Bronchial epithelial cell (primary cell): ENCODE data around the gene COMMD8. TPM values are rescaled to one million over a fixed set of nuclear protein-coding genes. Genes with fewer than 3 reads are reported as not detected.

Experiments used
- DNase-seq: peaks from one replicate; pipeline ENCODE4 v3.0.0-alpha.2; 2010; ENCODE audit warnings: low read depth
- FAIRE-seq: peaks from 2 replicates; lab custom pipeline; 2011; peaks lifted over from hg19 to GRCh38; lab: Jason Lieb, UNC
- H3K27me3 ChIP-seq: 2 replicates; pipeline ENCODE4 v1.5.1; 2011; ENCODE audit warnings: low read length; ENCODE audit not compliant: control insufficient read depth, insufficient read depth
- H3K36me3 ChIP-seq: 2 replicates; pipeline ENCODE4 v1.5.1; 2011; ENCODE audit warnings: low read length; ENCODE audit not compliant: control insufficient read depth, insufficient read depth
- H3K4me3 ChIP-seq: 2 replicates; pipeline ENCODE4 v1.5.1; 2011; ENCODE audit warnings: mild to moderate bottlenecking, low read depth, low read length, control low read depth
- total RNA-seq: library from RNA; depleted of rRNA; stranded (reverse); fragments of >200 nt; gene quantifications from 2 replicates; pipeline ENCODE4 v1.2.1, GENCODE V29; 2014
- TF ChIP-seq, protein P1 (sequence below): IDR thresholded peaks from 2 replicates; pipeline ENCODE4 v1.5.1; 2011; ENCODE audit warnings: mild to moderate bottlenecking, moderate library complexity, low read length, control low read depth, inconsistent platforms; ENCODE audit not compliant: insufficient read depth, severe bottlenecking

COMMD8 gene
- total RNA-seq, result 29.2 and 33.4 TPM in 2 replicates

DNA sequence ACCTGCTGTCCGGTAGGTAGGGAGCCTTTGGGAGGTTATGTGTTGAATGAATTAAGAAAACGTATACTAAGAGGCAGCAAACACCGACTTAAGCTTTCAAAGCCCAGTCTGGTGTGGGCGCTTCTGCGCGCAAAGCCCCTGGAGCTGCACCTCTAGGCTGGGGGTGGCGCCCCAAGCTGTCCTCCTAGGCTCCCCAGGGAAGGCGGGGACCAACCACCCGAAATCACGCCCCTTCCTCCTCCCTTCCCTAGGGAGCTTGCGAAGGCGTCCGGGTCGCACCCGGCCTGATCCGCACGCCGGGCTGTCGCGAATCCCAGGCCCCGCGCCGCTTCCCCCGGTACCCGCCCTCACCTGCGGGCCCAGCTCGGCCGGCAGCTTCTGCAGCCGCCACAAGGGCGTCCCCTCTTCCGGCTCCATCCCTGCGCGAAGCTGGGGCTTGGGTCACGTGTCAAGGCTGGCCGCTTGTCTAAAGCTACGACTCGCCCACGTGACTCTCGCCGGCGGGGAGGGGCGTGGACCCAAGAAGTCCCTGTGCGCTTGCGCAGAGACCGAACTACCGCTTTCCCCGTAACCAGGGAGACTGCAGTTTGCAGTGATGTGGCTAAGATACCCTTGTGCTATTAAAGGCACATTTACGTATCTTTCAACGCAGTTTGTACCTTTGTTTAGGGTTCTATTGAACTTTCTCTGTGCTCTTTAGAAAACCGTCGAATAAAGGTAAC is at the start of gene COMMD8:
Gene COMMD8, minus strand, starts transcription at position 468 of the 722 bp plus-strand sequence. Its CDS starts 51 bp downstream, at position 417.
- FAIRE-seq (peak; percentile 60), DNase-seq (peak; percentile 88)
- H3K4me3 ChIP-seq, result peak within 1 kb of the TSS; percentile 81
- no peaks in the 10 kb centered on the region for H3K36me3 ChIP-seq
- TF ChIP-seq, protein P1, sequence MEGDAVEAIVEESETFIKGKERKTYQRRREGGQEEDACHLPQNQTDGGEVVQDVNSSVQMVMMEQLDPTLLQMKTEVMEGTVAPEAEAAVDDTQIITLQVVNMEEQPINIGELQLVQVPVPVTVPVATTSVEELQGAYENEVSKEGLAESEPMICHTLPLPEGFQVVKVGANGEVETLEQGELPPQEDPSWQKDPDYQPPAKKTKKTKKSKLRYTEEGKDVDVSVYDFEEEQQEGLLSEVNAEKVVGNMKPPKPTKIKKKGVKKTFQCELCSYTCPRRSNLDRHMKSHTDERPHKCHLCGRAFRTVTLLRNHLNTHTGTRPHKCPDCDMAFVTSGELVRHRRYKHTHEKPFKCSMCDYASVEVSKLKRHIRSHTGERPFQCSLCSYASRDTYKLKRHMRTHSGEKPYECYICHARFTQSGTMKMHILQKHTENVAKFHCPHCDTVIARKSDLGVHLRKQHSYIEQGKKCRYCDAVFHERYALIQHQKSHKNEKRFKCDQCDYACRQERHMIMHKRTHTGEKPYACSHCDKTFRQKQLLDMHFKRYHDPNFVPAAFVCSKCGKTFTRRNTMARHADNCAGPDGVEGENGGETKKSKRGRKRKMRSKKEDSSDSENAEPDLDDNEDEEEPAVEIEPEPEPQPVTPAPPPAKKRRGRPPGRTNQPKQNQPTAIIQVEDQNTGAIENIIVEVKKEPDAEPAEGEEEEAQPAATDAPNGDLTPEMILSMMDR, result peak; percentile 24
- no peaks in the 10 kb centered on the region for H3K27me3 ChIP-seq

DNA sequence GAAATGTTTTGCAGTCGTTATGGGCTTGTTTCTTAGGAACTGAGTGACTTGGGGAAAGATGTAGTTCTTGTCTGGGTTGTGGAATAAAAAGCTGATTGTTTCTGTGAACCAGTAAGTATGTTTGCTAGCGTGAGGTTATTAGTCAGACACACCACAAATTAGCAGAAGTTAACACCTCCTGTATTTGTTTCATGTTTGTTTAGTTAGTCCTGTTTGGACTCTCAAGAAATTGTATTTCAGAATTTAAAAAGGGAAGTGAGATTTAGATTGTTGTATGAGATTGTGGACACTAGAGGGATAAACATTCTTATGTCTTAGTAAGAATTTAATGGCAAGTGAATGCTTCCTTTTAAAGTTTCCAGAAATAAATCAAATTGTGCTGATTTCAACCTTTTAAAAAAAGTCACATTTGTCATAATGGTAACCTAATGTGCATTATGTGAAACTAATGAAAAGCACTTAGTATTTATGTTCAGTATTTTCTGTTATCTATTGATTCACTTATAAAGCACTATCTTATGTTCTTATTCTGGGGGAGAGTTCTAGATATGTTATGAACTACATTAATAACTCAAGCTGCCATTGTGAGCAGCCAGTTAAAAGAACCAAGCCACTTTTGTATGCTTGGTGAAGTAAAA is 47.1 kb upstream of the COMMD8 start:
- FAIRE-seq, result no peak

DNA sequence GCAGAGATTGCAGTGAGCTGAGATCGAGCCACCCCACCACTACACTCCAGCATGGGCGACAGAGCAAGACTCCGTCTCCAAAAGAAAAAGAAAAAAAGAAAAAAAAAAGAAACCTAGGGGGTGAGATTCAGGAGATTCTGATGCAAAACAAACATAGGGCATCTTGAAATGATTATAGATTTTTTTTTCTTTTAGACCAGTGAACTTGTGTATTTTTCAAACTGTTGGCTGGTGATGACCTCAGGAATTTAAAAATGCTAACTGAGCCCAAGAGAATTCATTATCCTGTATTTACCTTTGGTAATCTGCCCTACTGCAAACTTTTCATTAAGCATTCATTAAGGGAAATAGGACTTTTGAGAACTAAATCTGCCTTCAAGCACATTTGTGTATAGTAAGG is 42.2 kb upstream of the COMMD8 start:
- no peak for DNase-seq
- Histone ChIP-seq H3K27me3 (no peaks in the 10 kb centered on the region), H3K36me3 (no peaks in the 10 kb centered on the region), H3K4me3 (no peak overlapping the region)
- no peak for FAIRE-seq
- TF ChIP-seq, protein P1, result no peak

More for the DNA sequence above, 47.1 kb upstream of the COMMD8 start:
- TF ChIP-seq, protein P1, result peak; percentile 9
- Histone ChIP-seq H3K27me3 (no peaks in the 10 kb centered on the region), H3K4me3 (no peak overlapping the region), H3K36me3 (peaks cover 5% of the 10 kb centered on the region)
- DNase-seq, result peak; percentile 56

DNA sequence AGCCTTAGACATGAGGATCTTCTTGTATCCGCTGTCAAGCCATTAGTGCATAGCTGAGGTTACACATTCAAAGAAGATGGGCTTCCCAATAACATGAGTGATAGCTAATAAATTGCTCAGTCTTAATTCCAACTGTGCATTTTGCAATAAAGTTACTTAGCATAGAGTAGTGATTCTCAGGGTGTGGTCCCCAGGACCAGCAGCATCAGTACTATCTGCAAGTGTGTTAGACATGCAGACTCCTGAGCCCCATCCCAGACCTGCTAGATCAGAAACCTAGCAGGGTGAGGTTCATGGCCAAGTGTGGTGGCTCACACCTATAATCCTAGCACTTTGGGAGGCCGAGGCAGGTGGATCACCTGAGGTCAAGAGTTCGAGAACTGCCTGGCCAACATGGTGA is 41.6 kb upstream of the COMMD8 start:
- FAIRE-seq, result no peak
- no peaks in the 10 kb centered on the region for H3K27me3 ChIP-seq
- no peaks in the 10 kb centered on the region for H3K36me3 ChIP-seq
- H3K4me3 ChIP-seq, result no peak overlapping the region
- DNase-seq, result no peak
- TF ChIP-seq, protein P1, result no peak

DNA sequence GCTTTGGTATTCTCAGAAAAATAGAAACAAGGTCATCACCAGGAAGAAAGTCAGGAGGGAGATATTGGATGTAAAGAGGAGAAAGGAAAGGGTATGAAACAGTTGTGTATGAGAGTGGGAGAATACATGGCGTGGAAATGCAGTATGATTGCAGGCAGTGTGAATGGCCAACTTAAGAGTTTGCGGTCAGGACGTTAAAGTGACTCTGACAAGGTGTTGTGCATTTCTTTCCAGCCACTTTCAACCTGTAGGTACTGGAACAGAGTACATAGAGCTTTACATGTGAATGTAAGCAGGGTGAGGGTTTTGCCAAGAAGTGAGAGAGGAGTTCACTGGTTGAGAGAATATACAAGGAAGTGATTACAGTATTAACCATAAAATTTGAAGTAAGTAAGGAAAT is 37.3 kb upstream of the COMMD8 start:
- TF ChIP-seq, protein P1, result no peak
- H3K27me3 ChIP-seq, result no peaks in the 10 kb centered on the region
- no peak for DNase-seq
- H3K4me3 ChIP-seq, result no peak overlapping the region
- H3K36me3 ChIP-seq, result no peaks in the 10 kb centered on the region
- no peak for FAIRE-seq
